Mesothelial cell of epicardium (in vitro differentiated cells): ENCODE results near the gene RHBDF2. TPM values are rescaled to one million over a fixed set of nuclear protein-coding genes. Genes with fewer than 3 reads are reported as not detected.

Source experiments
- DNase-seq, 2 experiments: peaks; one replicate each; pipeline ENCODE4 v3.0.0; 2021; ENCODE audit warnings: low spot score in 2 of 2; ENCODE audit not compliant: unreplicated experiment in 2 of 2
- H3K27ac Mint-ChIP-seq: 2 replicates; pipeline ENCODE4 v1.8.0; 2021; ENCODE audit warnings: mixed read lengths
- H3K27me3 Mint-ChIP-seq: 2 replicates; pipeline ENCODE4 v1.8.0; 2021; ENCODE audit warnings: low read depth, mixed read lengths
- H3K36me3 Mint-ChIP-seq: 2 replicates; pipeline ENCODE4 v1.8.0; 2021; ENCODE audit warnings: mixed read lengths
- H3K4me1 Mint-ChIP-seq: 2 replicates; pipeline ENCODE4 v1.8.0; 2021; ENCODE audit warnings: mixed read lengths
- H3K4me3 Mint-ChIP-seq: 2 replicates; pipeline ENCODE4 v1.8.0; 2021; ENCODE audit warnings: mild to moderate bottlenecking, moderate library complexity, mixed read lengths
- H3K9me3 Mint-ChIP-seq: 2 replicates; pipeline ENCODE4 v1.8.0; 2021; ENCODE audit warnings: mixed read lengths
- CTCF ChIP-seq: fragments of 200-600 bp; sonication (generic); IDR thresholded peaks from one replicate; pipeline ENCODE4 v1.5.0; 2021; ENCODE audit warnings: antibody characterized with exemption; ENCODE audit not compliant: unreplicated experiment
- total RNA-seq: library from RNA; stranded (reverse); gene quantifications from 3 replicates; pipeline ENCODE4 v1.2.1, GENCODE V29; 2021

Gene RHBDF2
- total RNA-seq, 1 donor from 2014 or later, result 21.5 TPM

- TF ChIP-seq CTCF, result no peak
- H3K9me3 Mint-ChIP-seq, result no peaks in the 10 kb centered on the region
- H3K4me1 Mint-ChIP-seq, result no peaks in the 10 kb centered on the region
- no peak for DNase-seq
- no peak overlapping the region for H3K4me3 Mint-ChIP-seq
- H3K36me3 Mint-ChIP-seq, result peaks cover 3% of the 10 kb centered on the region
- H3K27ac Mint-ChIP-seq, result no peak overlapping the region
- H3K27me3 Mint-ChIP-seq, result no peaks in the 10 kb centered on the region
These were observed 24.5 kb downstream of the RHBDF2 start for GRCh38 chr17:76476736-76477135.

GRCh38 chr17:76475302-76475701 is 25.9 kb downstream of the RHBDF2 start:
- H3K4me1 Mint-ChIP-seq, result no peaks in the 10 kb centered on the region
- H3K27ac Mint-ChIP-seq, result no peak overlapping the region
- no peaks in the 10 kb centered on the region for H3K9me3 Mint-ChIP-seq
- no peak for DNase-seq
- no peak for TF ChIP-seq CTCF
- no peak overlapping the region for H3K4me3 Mint-ChIP-seq
- H3K36me3 Mint-ChIP-seq, result peaks cover 7% of the 10 kb centered on the region
- H3K27me3 Mint-ChIP-seq, result no peaks in the 10 kb centered on the region

GRCh38 chr17:76474894-76475293 is 26.3 kb downstream of the RHBDF2 start:
- DNase-seq, result no peak
- peaks cover 7% of the 10 kb centered on the region for H3K36me3 Mint-ChIP-seq
- H3K27me3 Mint-ChIP-seq, result no peaks in the 10 kb centered on the region
- no peak overlapping the region for H3K4me3 Mint-ChIP-seq
- no peak overlapping the region for H3K27ac Mint-ChIP-seq
- H3K4me1 Mint-ChIP-seq, result no peaks in the 10 kb centered on the region
- no peaks in the 10 kb centered on the region for H3K9me3 Mint-ChIP-seq
- no peak for TF ChIP-seq CTCF

GRCh38 chr17:76474238-76474637 is 27.0 kb downstream of the RHBDF2 start:
- TF ChIP-seq CTCF, result no peak
- Mint-ChIP-seq H3K36me3 (peaks cover 7% of the 10 kb centered on the region), H3K27me3 (no peaks in the 10 kb centered on the region), H3K27ac (no peak overlapping the region), H3K4me3 (no peak overlapping the region), H3K9me3 (no peaks in the 10 kb centered on the region), H3K4me1 (no peaks in the 10 kb centered on the region)
- DNase-seq, result no peak

- no peaks in the 10 kb centered on the region for H3K4me1 Mint-ChIP-seq
- H3K36me3 Mint-ChIP-seq, result peaks cover 7% of the 10 kb centered on the region
- TF ChIP-seq CTCF, result no peak
- no peak overlapping the region for H3K27ac Mint-ChIP-seq
- no peaks in the 10 kb centered on the region for H3K9me3 Mint-ChIP-seq
- no peak overlapping the region for H3K4me3 Mint-ChIP-seq
- H3K27me3 Mint-ChIP-seq, result no peaks in the 10 kb centered on the region
- DNase-seq, result no peak
These were observed 27.7 kb downstream of the RHBDF2 start for GRCh38 chr17:76473541-76473985.

GRCh38 chr17:76472726-76473125 is 28.5 kb downstream of the RHBDF2 start:
- DNase-seq, result no peak
- no peaks in the 10 kb centered on the region for H3K4me1 Mint-ChIP-seq
- no peaks in the 10 kb centered on the region for H3K27me3 Mint-ChIP-seq
- H3K27ac Mint-ChIP-seq, result no peak overlapping the region
- no peak overlapping the region for H3K4me3 Mint-ChIP-seq
- H3K36me3 Mint-ChIP-seq, result peaks cover 7% of the 10 kb centered on the region
- H3K9me3 Mint-ChIP-seq, result no peaks in the 10 kb centered on the region
- no peak for TF ChIP-seq CTCF
